GM12801 (cell line): Measurements from ENCODE around the gene OSBPL3.

Experiments used
- TF ChIP-seq, protein P1 (sequence below): IDR thresholded peaks from one replicate; pipeline ENCODE4 v1.5.1; 2011; ENCODE audit warnings: control low read depth; ENCODE audit not compliant: insufficient read length; ENCODE audit errors: extremely low read depth

Gene OSBPL3

GRCh38 chr7:24830440-24831050, 149.4 kb downstream of the OSBPL3 start:
- TF ChIP-seq, protein P1, sequence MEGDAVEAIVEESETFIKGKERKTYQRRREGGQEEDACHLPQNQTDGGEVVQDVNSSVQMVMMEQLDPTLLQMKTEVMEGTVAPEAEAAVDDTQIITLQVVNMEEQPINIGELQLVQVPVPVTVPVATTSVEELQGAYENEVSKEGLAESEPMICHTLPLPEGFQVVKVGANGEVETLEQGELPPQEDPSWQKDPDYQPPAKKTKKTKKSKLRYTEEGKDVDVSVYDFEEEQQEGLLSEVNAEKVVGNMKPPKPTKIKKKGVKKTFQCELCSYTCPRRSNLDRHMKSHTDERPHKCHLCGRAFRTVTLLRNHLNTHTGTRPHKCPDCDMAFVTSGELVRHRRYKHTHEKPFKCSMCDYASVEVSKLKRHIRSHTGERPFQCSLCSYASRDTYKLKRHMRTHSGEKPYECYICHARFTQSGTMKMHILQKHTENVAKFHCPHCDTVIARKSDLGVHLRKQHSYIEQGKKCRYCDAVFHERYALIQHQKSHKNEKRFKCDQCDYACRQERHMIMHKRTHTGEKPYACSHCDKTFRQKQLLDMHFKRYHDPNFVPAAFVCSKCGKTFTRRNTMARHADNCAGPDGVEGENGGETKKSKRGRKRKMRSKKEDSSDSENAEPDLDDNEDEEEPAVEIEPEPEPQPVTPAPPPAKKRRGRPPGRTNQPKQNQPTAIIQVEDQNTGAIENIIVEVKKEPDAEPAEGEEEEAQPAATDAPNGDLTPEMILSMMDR: no peak

- TF ChIP-seq, protein P1: no peak
Measured at GRCh38 chr7:24829787-24830186, 150.2 kb downstream of the OSBPL3 start.

DNA sequence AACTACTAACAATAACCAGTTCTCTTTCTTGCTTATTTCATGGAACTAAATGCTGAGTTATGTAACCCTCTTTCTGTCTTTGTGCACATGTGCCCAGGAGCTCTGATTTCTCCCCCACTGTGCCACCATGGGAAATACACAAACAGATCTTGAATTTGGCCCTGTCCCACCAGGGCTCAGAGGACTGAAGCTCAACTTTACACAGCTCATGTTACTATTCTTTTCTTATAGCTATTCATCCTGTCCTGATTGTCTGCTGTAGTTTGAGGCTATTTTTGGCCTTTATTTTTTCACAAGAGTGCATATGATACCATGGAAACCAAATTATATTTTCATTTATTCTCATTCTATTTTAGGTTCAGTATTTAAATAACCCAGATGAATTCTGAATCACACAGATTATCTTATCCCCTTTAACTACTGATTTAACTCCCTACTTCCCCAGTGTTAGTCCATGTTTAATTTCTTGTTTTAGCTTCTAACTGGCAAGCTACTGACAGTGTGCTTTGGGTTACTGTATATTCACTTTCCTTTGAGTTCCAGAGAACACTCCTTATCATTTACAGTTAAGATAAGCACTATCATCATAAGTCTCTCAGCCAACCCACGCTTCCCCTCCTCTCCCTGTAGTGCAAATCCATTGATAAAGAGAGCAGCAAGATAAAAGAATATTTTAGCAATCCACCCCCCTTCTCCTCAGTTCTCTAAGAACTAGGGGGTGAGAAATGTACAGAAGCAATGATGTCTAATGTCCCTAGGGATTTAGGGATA, 150.9 kb downstream of the OSBPL3 start:
- TF ChIP-seq, protein P1: no peak

- TF ChIP-seq, protein P1: no peak
Measured at GRCh38 chr7:24827589-24827988, 152.4 kb downstream of the OSBPL3 start.

GRCh38 chr7:24827027-24827426, 153.0 kb downstream of the OSBPL3 start:
- TF ChIP-seq, protein P1: no peak

- TF ChIP-seq, protein P1: no peak
Measured at GRCh38 chr7:24826662-24827020, 153.3 kb downstream of the OSBPL3 start.

DNA sequence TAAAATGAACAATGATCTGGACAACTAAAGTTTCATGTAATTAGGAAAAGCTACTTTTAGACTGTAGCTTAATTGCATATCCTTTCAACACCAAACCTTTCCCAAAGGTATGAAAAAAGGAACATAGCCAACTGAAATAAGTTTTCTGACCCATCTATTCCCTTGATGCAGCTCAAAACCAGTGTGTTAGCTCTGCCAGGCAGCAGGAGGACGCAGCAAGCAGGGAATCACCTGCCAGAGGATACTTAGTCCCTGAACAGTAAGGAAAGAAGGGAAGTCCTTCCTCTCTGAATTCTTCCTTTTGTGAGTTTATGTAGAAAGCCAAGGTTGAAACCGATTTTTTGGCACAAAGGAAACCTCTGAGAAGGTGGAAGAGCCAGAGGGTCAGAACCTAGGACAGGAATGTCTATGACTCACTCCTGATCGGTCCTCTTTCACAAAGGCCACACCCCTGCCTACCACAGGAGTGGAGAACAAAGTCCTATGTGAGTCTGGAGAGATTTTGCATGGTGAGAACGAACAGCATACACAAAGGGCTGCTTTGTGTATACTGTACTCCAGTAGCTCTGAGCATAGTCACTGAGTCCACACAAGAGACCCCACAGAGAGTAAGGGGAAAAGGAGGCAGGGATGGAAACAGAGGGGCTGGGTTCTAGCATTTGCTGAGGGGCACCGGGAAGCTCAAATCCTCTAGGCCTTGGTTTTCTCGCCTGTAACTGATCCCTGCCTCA, 153.9 kb downstream of the OSBPL3 start:
- TF ChIP-seq, protein P1: no peak
